ENCODE measurements around the gene SNRPD1.

- TF ChIP-seq EZH2 (IDR thresholded peaks at IDR 0.05) (no peak), CTCF (IDR thresholded peaks at IDR 0.05) (no peak)
Measured at GRCh38 chr18:21571772-21572171, 40.3 kb upstream of the SNRPD1 start.
